NCI-H146 treated with DMSO at 0.1 percent for 48 hours (cell line): ENCODE data around the gene KANSL1.

Experiments
- DNase-seq: peaks from one replicate; lab custom pipeline; 2025; ENCODE audit not compliant: unreplicated experiment; lab: John Stamatoyannopoulos, UW

The KANSL1 gene

GRCh38 chr17:46043606-46044005 lies 149.6 kb downstream of the KANSL1 start:
- no peak for DNase-seq

- DNase-seq, result no peak
Measured at GRCh38 chr17:46042925-46043324, 150.3 kb downstream of the KANSL1 start.

GRCh38 chr17:46042246-46042645 lies 151.0 kb downstream of the KANSL1 start:
- no peak for DNase-seq

GRCh38 chr17:46039592-46040186 lies 153.5 kb downstream of the KANSL1 start:
- no peak for DNase-seq

GRCh38 chr17:46038937-46039336 lies 154.3 kb downstream of the KANSL1 start:
- no peak for DNase-seq

- no peak for DNase-seq
Measured at GRCh38 chr17:46038414-46038813, 154.8 kb downstream of the KANSL1 start.

- DNase-seq, result no peak
Measured at GRCh38 chr17:46037722-46038255, 155.4 kb downstream of the KANSL1 start.

GRCh38 chr17:46036491-46036890 lies 156.7 kb downstream of the KANSL1 start:
- no peak for DNase-seq

GRCh38 chr17:46035112-46035818 lies 158.0 kb downstream of the KANSL1 start:
- no peak for DNase-seq

GRCh38 chr17:46033392-46033791 lies 159.8 kb downstream of the KANSL1 start:
- no peak for DNase-seq

GRCh38 chr17:46032909-46033308 lies 160.3 kb downstream of the KANSL1 start:
- no peak for DNase-seq

GRCh38 chr17:46031920-46032319 lies 161.3 kb downstream of the KANSL1 start:
- no peak for DNase-seq

- no peak for DNase-seq
Measured at GRCh38 chr17:46031440-46031839, 161.8 kb downstream of the KANSL1 start.

- DNase-seq, result no peak
Measured at GRCh38 chr17:46030752-46031151, 162.5 kb downstream of the KANSL1 start.

GRCh38 chr17:46029627-46030026 lies 163.6 kb downstream of the KANSL1 start:
- DNase-seq, result no peak

GRCh38 chr17:46028981-46029565 lies 164.2 kb downstream of the KANSL1 start:
- no peak for DNase-seq

GRCh38 chr17:46028374-46028773 lies 164.9 kb downstream of the KANSL1 start:
- no peak for DNase-seq

GRCh38 chr17:46027976-46028325 lies 165.3 kb downstream of the KANSL1 start:
- no peak for DNase-seq

- no peak for DNase-seq
Measured at GRCh38 chr17:46027048-46027975, 165.9 kb downstream of the KANSL1 start.

- no peak for DNase-seq
Measured at GRCh38 chr17:46026166-46027047, 166.8 kb downstream of the KANSL1 start.
